HepG2 (cell line): ENCODE data around the gene ATP8B4. TPM values are rescaled to one million over a fixed set of nuclear protein-coding genes. Genes with fewer than 3 reads are reported as not detected.

Experiments
- FIP1L1 ChIP-seq: fragments of 200-400 bp; formaldehyde crosslinking; IDR thresholded peaks from 2 replicates; pipeline ENCODE4 v1.6.1; 2018; ENCODE audit warnings: low read depth, mild to moderate bottlenecking, low read length, moderate library complexity, borderline replicate concordance; ENCODE audit not compliant: insufficient read depth
- GLI4 ChIP-seq: sonication (generic); formaldehyde crosslinking; IDR thresholded peaks from 2 replicates; pipeline ENCODE4 v1.5.1; 2020; ENCODE audit warnings: missing genetic modification reagents, mild to moderate bottlenecking, moderate library complexity, borderline replicate concordance
- ZBTB40 ChIP-seq, 2 experiments: fragments of 450-650 bp in 1 of 2; sonication (generic) in 1 of 2; formaldehyde crosslinking in 1 of 2; IDR thresholded peaks; 2 replicates each; pipeline versions ENCODE4 v1.6.1 to v1.8.0; 2016 to 2022; ENCODE audit warnings: antibody characterized with exemption in 1 of 2, mild to moderate bottlenecking in 1 of 2, missing genetic modification reagents in 1 of 2
- ZNF232 ChIP-seq: sonication (generic); formaldehyde crosslinking; IDR thresholded peaks from 2 replicates; pipeline ENCODE4 v1.4.0; 2020; ENCODE audit warnings: missing genetic modification reagents, borderline replicate concordance
- ZNF251 ChIP-seq: sonication (generic); formaldehyde crosslinking; IDR thresholded peaks from 2 replicates; pipeline ENCODE4 v1.9.0; 2021; ENCODE audit warnings: mild to moderate bottlenecking, missing genetic modification reagents
- polyA plus RNA-seq, 8 experiments: library from polyadenylated mRNA; depleted of rRNA in 3 of 8; stranded (reverse) in 7 of 8; unstranded in 1 of 8; fragments of >200 nt; fragmentation: Illumina TruSeq in 4 of 8; extraction: Trizol in 4 of 8; gene quantifications; 2 replicates each; pipeline versions ENCODE4 v1.2.1 to v1.2.3, GENCODE V29; 2011 to 2016; ENCODE audit warnings: low read depth in 4 of 8, missing spikeins in 1 of 8, mixed read lengths in 1 of 8; ENCODE audit not compliant: insufficient read depth in 1 of 8
- total RNA-seq, 5 experiments: library from RNA; depleted of rRNA; stranded (reverse); fragments of >200 nt; fragmentation: Illumina TruSeq; extraction: Trizol; gene quantifications; 2 replicates each; pipeline ENCODE4 v1.2.3, GENCODE V29; 2016; ENCODE audit warnings: low read depth in 1 of 5

Gene ATP8B4
- total and polyA plus RNA-seq, 2 of the 13 experiments (the other 11 are each of a cell fraction or from before 2014, with no cell fraction given), result 0.24 to 0.69 TPM

GRCh38 chr15:49830391-49830790 lies 288.6 kb downstream of the ATP8B4 start (continued):
- TF ChIP-seq ZBTB40 (IDR thresholded peaks at IDR 0.05) (no peak), ZBTB40 (CRISPR knock-in tag; IDR thresholded peaks at IDR 0.05) (no peak), GLI4 (CRISPR knock-in tag) (no peak), ZNF251 (no peak), FIP1L1 (no peak), ZNF232 (CRISPR knock-in tag) (no peak)
